ENCODE results near the gene ADISSP. TPM values are rescaled to one million over a fixed set of nuclear protein-coding genes. Genes with fewer than 3 reads are reported as not detected.

ADISSP gene
- total and polyA plus RNA-seq, 12 donors = 7.7 to 21.0 (median 11.3) TPM

DNA sequence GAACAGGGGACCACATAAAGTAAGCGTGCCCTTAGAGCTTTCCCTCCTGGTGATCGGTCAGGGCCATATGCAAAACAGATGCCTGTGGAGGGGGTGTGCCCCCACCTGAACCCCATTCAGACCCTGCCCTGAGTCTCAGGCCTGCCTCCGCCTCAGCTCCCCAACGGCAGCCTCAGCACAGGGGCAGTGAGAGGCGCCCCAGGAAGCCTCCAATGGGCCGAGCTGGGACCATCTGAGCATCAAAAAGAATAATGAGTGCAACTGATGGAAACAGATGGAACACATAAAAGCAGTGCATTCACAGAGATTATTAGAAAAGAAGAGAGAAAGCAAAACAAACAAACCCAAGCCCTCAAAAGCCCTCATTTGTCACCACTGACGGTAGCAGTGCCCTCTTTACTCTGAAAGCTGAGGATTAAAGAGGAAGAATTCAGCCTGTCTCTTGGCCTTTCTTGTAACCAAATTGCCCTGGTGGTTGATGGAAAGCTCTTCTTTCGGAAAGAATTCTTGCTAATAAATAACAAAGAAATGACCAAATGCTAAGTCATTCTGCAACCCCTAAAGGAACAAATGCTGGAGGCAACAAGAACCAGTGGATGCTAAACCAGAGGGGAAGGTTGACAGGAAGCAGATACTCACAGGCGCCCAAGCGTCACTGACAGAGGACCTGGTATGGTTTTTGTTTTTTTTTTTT, 6.8 kb downstream of the ADISSP start:
- intact Hi-C loops (cut with DNase I) = no loop called here
- peaks cover 0 to 41% (median 22%) of the 10 kb centered on the region in 9 donors for H3K4me1 ChIP-seq

DNA sequence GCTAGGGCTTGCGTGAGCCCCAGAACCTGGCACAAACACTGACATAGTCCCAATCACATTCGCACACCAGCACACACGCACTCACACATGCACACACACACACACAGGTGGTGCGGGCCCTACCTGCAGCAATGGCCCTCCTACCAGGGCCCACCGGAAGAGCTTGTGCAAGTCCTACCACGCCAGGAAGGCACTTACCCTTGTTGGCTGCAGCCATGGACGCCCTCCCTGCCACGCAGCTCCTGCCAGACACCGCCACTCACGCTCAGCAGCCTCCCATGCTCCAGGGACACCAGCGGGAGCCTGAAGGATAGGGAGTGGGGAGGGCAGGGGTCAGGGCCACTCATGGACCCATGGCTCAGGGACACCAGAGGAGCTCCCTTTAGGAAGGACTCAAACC, 7.7 kb downstream of the ADISSP start:
- no peak for ATAC-seq
- DNase-seq = no peak
- H3K27me3 ChIP-seq = no peaks in the 10 kb centered on the region
- TF ChIP-seq, protein P1, sequence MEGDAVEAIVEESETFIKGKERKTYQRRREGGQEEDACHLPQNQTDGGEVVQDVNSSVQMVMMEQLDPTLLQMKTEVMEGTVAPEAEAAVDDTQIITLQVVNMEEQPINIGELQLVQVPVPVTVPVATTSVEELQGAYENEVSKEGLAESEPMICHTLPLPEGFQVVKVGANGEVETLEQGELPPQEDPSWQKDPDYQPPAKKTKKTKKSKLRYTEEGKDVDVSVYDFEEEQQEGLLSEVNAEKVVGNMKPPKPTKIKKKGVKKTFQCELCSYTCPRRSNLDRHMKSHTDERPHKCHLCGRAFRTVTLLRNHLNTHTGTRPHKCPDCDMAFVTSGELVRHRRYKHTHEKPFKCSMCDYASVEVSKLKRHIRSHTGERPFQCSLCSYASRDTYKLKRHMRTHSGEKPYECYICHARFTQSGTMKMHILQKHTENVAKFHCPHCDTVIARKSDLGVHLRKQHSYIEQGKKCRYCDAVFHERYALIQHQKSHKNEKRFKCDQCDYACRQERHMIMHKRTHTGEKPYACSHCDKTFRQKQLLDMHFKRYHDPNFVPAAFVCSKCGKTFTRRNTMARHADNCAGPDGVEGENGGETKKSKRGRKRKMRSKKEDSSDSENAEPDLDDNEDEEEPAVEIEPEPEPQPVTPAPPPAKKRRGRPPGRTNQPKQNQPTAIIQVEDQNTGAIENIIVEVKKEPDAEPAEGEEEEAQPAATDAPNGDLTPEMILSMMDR (IDR thresholded peaks at IDR 0.05) = no peak
- peaks cover 0 to 24% (median 0%) of the 10 kb centered on the region in 9 donors for H3K36me3 ChIP-seq
- peaks cover 0 to 32% (median 13%) of the 10 kb centered on the region in 9 donors for H3K4me1 ChIP-seq
- H3K9me3 ChIP-seq = no peaks in the 10 kb centered on the region
- WGBS, 2 donors = 91 to 94% methylated on average over 11 of the region's 11 CpGs
- intact Hi-C loops (cut with DNase I) = loop anchor here in 1 of 10 donors (10.0 kb wide), 1 partner anchor 85 kb away; no protein-coding TSS in a partner anchor
- H3K27ac ChIP-seq = peak overlapping the region in 6 of 10 donors; percentile 49 to 68 (median 56)
- H3K4me3 ChIP-seq = no peak overlapping the region

More for the DNA sequence above, 6.8 kb downstream of the ADISSP start:
- TF ChIP-seq, protein P1 (IDR thresholded peaks at IDR 0.05) = no peak
- H3K9me3 ChIP-seq = no peaks in the 10 kb centered on the region
- 82 to 86% methylated on average over 10 of the region's 10 CpGs for WGBS, 2 donors
- H3K27ac ChIP-seq = no peak overlapping the region
- DNase-seq = no peak
- no peak overlapping the region for H3K4me3 ChIP-seq
- peaks cover 0 to 15% (median 0%) of the 10 kb centered on the region in 9 donors for H3K36me3 ChIP-seq
- ATAC-seq = no peak
- H3K27me3 ChIP-seq = no peaks in the 10 kb centered on the region

DNA sequence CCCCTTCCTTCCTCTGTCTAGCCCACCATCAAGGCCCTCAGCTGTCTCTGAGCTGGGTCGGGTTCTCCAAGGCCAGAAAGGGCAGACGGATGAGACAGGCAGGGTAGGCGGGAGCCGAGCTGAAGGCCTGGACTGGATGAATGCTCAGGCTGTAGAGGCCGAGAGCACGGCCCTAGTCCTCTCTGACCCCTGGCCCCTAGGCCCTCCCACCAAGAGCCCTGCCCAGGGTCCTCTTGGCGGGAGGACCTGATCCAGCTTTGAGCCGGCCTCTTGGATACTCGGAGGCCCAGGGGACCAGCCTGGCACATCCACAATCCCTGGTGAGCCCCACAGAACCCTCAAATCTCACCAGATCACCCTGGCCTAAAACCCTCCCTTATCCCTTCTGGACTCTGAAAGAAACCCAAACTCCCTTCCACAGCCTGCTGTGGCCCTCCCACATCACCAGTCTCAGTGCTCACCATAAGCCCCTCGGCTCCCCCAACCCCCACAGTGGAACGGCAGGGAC, 8.2 kb downstream of the ADISSP start:
- DNase-seq = no peak
- H3K36me3 ChIP-seq = peaks cover 0 to 29% (median 0%) of the 10 kb centered on the region in 9 donors
- H3K27ac ChIP-seq = peak overlapping the region in 8 of 10 donors; percentile 49 to 68 (median 58)
- no peaks in the 10 kb centered on the region for H3K27me3 ChIP-seq
- intact Hi-C loops (cut with DNase I) = loop anchor here in 1 of 10 donors (10.0 kb wide), 1 partner anchor 85 kb away; no protein-coding TSS in a partner anchor
- H3K4me1 ChIP-seq = peaks cover 0 to 32% (median 9%) of the 10 kb centered on the region in 9 donors
- H3K4me3 ChIP-seq = no peak overlapping the region
- TF ChIP-seq, protein P1 (IDR thresholded peaks at IDR 0.05) = no peak
- peak in 3 of 8 donors; percentile 18 to 22 (median 18) for ATAC-seq
- H3K9me3 ChIP-seq = no peaks in the 10 kb centered on the region
- WGBS, 2 donors = 76 to 87% methylated on average over 11 of the region's 11 CpGs

DNA sequence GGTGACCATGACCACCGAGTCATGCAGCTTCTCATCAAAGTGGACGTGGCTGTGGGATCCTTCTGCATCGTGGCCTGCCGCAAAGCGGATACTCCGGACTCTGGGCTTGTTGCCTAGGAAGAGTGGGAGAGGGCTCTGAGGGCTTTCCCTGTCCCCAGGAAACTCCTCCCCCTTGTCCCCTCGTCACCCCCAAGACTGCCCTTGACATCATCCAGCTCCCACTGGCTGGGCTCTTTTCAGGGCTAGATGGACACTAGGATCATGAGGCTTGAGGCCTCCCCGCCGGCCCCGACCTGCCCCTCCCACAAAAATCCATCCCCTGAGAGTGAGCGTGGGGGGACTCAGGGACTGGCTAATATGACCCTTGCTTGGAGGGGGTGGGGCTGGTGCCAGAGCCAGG, 9.0 kb downstream of the ADISSP start:
- no peak overlapping the region for H3K4me3 ChIP-seq
- H3K27ac ChIP-seq = peak overlapping the region in 9 of 10 donors; percentile 25 to 68 (median 57)
- TF ChIP-seq, protein P1 (IDR thresholded peaks at IDR 0.05) = no peak
- peak; percentile 51 to 57 for DNase-seq
- peaks cover 0 to 36% (median 0%) of the 10 kb centered on the region in 9 donors for H3K36me3 ChIP-seq
- intact Hi-C loops (cut with DNase I) = loop anchor here in 1 of 10 donors (10.0 kb wide), 1 partner anchor 84 kb away; no protein-coding TSS in a partner anchor
- H3K27me3 ChIP-seq = no peaks in the 10 kb centered on the region
- no peaks in the 10 kb centered on the region for H3K9me3 ChIP-seq
- ATAC-seq = peak; percentile 22 to 59 (median 46)
- 62 to 77% methylated on average over 11 of the region's 11 CpGs for WGBS, 2 donors
- peaks cover 0 to 38% (median 7%) of the 10 kb centered on the region in 9 donors for H3K4me1 ChIP-seq

Measured in heart right ventricle (tissue), 16 donors.